HepG2 (cell line): Measurements from ENCODE around the gene OGFR. TPM values are rescaled to one million over a fixed set of nuclear protein-coding genes. Genes with fewer than 3 reads are reported as not detected.

Experiments used
- AGO2 ChIP-seq: fragments of 200-400 bp; formaldehyde crosslinking; optimal IDR thresholded peaks from 2 replicates; pipeline ENCODE3; 2017; ENCODE audit warnings: mild to moderate bottlenecking, low read depth, low read length, moderate library complexity
- ELF3 ChIP-seq: IDR thresholded peaks from 2 replicates; pipeline ENCODE4 v1.6.1; 2016; ENCODE audit warnings: missing genetic modification reagents, missing compliant biosample characterization
- GTF3A ChIP-seq: sonication (generic); formaldehyde crosslinking; conservative IDR thresholded peaks from 2 replicates; pipeline ENCODE4 v1.4.0; 2020; ENCODE audit warnings: mild to moderate bottlenecking, missing genetic modification reagents
- KAT8 ChIP-seq: IDR thresholded peaks from 2 replicates; pipeline ENCODE4 v1.6.1; 2016; ENCODE audit warnings: missing genetic modification reagents, missing compliant biosample characterization
- KDM2A ChIP-seq: sonication (generic); formaldehyde crosslinking; IDR thresholded peaks from 2 replicates; pipeline ENCODE4 v1.4.0; 2020; ENCODE audit warnings: low read depth, missing genetic modification reagents, borderline replicate concordance
- MEF2D ChIP-seq: sonication (generic); formaldehyde crosslinking; IDR thresholded peaks from 2 replicates; pipeline ENCODE4 v1.5.1; 2020; ENCODE audit warnings: mild to moderate bottlenecking, missing genetic modification reagents
- NCOA2 ChIP-seq: sonication (generic); formaldehyde crosslinking; IDR thresholded peaks from 2 replicates; pipeline ENCODE4 v1.8.0; 2022; ENCODE audit warnings: inconsistent platforms
- NFYC ChIP-seq: IDR thresholded peaks from 2 replicates; pipeline ENCODE4 v1.6.1; 2016; ENCODE audit warnings: missing genetic modification reagents, missing compliant biosample characterization
- NR2F6 ChIP-seq, 2 experiments: IDR thresholded peaks; 2 replicates each; pipeline ENCODE4 v1.6.1; 2016; ENCODE audit warnings: antibody characterized with exemption in 1 of 2, mild to moderate bottlenecking in 1 of 2
- SALL1 ChIP-seq: sonication (generic); formaldehyde crosslinking; IDR thresholded peaks from 2 replicates; pipeline ENCODE4 v1.8.0; 2022; ENCODE audit warnings: mild to moderate bottlenecking, missing genetic modification reagents
- SMAD1 ChIP-seq: sonication (generic); formaldehyde crosslinking; IDR thresholded peaks from 2 replicates; pipeline ENCODE4 v1.4.0; 2020; ENCODE audit warnings: missing genetic modification reagents, low read depth, mild to moderate bottlenecking, borderline replicate concordance
- SMARCC2 ChIP-seq: fragments of 450-650 bp; IDR thresholded peaks from 2 replicates; pipeline ENCODE4 v1.6.1; 2017; ENCODE audit warnings: antibody characterized with exemption, mild to moderate bottlenecking
- SNAI1 ChIP-seq: sonication (generic); formaldehyde crosslinking; IDR thresholded peaks from 2 replicates; pipeline ENCODE4 v1.5.0; 2020; ENCODE audit warnings: mild to moderate bottlenecking, missing genetic modification reagents, borderline replicate concordance
- TBL1XR1 ChIP-seq: fragments of 150-350 bp; IDR thresholded peaks from 2 replicates; pipeline ENCODE4 v1.6.1; 2014; ENCODE audit warnings: borderline replicate concordance, low read length; ENCODE audit not compliant: partially characterized antibody
- ZBTB1 ChIP-seq: sonication (generic); formaldehyde crosslinking; IDR thresholded peaks from 2 replicates; pipeline ENCODE4 v1.4.0; 2020; ENCODE audit warnings: missing genetic modification reagents, borderline replicate concordance
- ZC3H13 ChIP-seq: sonication (generic); formaldehyde crosslinking; IDR thresholded peaks from 2 replicates; pipeline ENCODE4 v1.8.1; 2023; ENCODE audit warnings: mild to moderate bottlenecking, missing genetic modification reagents, moderate library complexity
- ZFY ChIP-seq: sonication (generic); formaldehyde crosslinking; IDR thresholded peaks from 2 replicates; pipeline ENCODE4 v1.4.0; 2020; ENCODE audit warnings: missing genetic modification reagents
- ZNF143 ChIP-seq: sonication (generic); formaldehyde crosslinking; IDR thresholded peaks from 2 replicates; pipeline ENCODE4 v1.4.0; 2020; ENCODE audit warnings: missing genetic modification reagents
- ZNF207 ChIP-seq: fragments of 450-650 bp; IDR thresholded peaks from 2 replicates; pipeline ENCODE4 v1.6.1; 2016; ENCODE audit warnings: antibody characterized with exemption, borderline replicate concordance
- ZNF24 ChIP-seq: fragments of 450-650 bp; IDR thresholded peaks from 2 replicates; pipeline ENCODE4 v1.6.1; 2017; ENCODE audit warnings: antibody characterized with exemption, mild to moderate bottlenecking
- ZNF761 ChIP-seq: sonication (generic); formaldehyde crosslinking; conservative IDR thresholded peaks from 2 replicates; pipeline ENCODE4 v1.4.0; 2020; ENCODE audit warnings: mild to moderate bottlenecking, missing genetic modification reagents
- polyA plus RNA-seq, 8 experiments: library from polyadenylated mRNA; depleted of rRNA in 3 of 8; stranded (reverse) in 7 of 8; unstranded in 1 of 8; fragments of >200 nt; fragmentation: Illumina TruSeq in 4 of 8; extraction: Trizol in 4 of 8; gene quantifications; 2 replicates each; pipeline versions ENCODE4 v1.2.1 to v1.2.3, GENCODE V29; 2011 to 2016; ENCODE audit warnings: low read depth in 4 of 8, missing spikeins in 1 of 8, mixed read lengths in 1 of 8; ENCODE audit not compliant: insufficient read depth in 1 of 8
- total RNA-seq, 5 experiments: library from RNA; depleted of rRNA; stranded (reverse); fragments of >200 nt; fragmentation: Illumina TruSeq; extraction: Trizol; gene quantifications; 2 replicates each; pipeline ENCODE4 v1.2.3, GENCODE V29; 2016; ENCODE audit warnings: low read depth in 1 of 5
- TF ChIP-seq, protein P1 (sequence below): sonication (generic); formaldehyde crosslinking; IDR thresholded peaks from 2 replicates; pipeline ENCODE4 v1.5.0; 2020; ENCODE audit warnings: mild to moderate bottlenecking, missing genetic modification reagents
- TF ChIP-seq, protein P2 (sequence below): sonication (generic); formaldehyde crosslinking; conservative IDR thresholded peaks from 2 replicates; pipeline ENCODE4 v1.8.0; 2022; ENCODE audit warnings: low read depth, missing genetic modification reagents
- TF ChIP-seq, protein P3 (sequence below): sonication (generic); formaldehyde crosslinking; IDR thresholded peaks from 2 replicates; pipeline ENCODE4 v1.5.1; 2020; ENCODE audit warnings: mild to moderate bottlenecking, moderate library complexity, missing genetic modification reagents
- TF ChIP-seq, protein P4 (sequence below): sonication (generic); formaldehyde crosslinking; IDR thresholded peaks from 2 replicates; pipeline ENCODE4 v1.9.0; 2021; ENCODE audit warnings: missing genetic modification reagents, borderline replicate concordance

Gene OGFR
- total and polyA plus RNA-seq, 2 of the 13 experiments (the other 11 are each of a cell fraction or from before 2014, with no cell fraction given) = 47.7 to 81.8 TPM

DNA sequence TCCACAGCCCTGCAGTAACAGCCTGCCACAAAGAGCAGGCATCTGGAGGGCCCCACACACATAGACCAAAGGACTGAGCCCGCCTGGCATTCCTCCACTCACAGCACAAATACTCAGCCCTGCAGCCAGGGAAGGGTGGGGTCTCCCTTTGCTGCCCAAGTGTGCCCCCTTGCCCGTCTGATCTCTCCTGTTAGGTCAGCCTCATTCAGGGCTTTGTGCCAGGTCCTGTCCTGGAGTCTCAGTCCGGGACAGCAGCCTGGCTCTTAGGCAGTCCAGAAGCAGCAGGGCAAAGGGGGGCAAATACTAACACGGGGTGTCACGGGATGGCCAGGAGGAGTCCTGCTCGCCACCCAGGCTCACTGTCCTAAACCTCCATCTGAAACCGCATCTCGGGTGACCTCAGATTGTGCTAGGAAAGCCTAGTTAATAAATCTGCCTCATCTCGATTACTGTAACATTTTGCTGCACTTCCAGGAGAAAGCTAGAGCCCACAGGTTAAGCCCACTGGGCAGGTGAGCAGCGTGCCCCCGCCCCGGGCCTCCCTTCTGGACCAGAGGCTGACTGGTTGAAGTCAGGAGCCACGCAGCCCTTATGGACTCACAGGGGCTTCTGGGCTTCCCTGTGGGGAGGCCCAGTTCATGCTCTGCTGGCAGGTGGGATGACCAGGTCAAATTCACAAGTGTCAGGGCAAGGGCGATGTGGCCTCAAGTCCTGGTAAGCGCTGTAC, 3.2 kb upstream of the OGFR start (continued):
- TF ChIP-seq, protein P1, sequence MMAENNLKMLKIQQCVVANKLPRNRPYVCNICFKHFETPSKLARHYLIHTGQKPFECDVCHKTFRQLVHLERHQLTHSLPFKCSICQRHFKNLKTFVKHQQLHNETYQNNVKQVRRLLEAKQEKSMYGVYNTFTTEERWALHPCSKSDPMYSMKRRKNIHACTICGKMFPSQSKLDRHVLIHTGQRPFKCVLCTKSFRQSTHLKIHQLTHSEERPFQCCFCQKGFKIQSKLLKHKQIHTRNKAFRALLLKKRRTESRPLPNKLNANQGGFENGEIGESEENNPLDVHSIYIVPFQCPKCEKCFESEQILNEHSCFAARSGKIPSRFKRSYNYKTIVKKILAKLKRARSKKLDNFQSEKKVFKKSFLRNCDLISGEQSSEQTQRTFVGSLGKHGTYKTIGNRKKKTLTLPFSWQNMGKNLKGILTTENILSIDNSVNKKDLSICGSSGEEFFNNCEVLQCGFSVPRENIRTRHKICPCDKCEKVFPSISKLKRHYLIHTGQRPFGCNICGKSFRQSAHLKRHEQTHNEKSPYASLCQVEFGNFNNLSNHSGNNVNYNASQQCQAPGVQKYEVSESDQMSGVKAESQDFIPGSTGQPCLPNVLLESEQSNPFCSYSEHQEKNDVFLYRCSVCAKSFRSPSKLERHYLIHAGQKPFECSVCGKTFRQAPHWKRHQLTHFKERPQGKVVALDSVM (CRISPR knock-in tag) = no peak
- TF ChIP-seq, protein P2, sequence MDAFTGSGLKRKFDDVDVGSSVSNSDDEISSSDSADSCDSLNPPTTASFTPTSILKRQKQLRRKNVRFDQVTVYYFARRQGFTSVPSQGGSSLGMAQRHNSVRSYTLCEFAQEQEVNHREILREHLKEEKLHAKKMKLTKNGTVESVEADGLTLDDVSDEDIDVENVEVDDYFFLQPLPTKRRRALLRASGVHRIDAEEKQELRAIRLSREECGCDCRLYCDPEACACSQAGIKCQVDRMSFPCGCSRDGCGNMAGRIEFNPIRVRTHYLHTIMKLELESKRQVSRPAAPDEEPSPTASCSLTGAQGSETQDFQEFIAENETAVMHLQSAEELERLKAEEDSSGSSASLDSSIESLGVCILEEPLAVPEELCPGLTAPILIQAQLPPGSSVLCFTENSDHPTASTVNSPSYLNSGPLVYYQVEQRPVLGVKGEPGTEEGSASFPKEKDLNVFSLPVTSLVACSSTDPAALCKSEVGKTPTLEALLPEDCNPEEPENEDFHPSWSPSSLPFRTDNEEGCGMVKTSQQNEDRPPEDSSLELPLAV (CRISPR knock-in tag) = 0 out of 2 replicates have a peak, but pooled peaks have one; percentile 45
- TF ChIP-seq SALL1 (CRISPR knock-in tag) (peak; percentile 8; the same call in 1 of the 2 replicates), SMAD1 (CRISPR knock-in tag) (peak; percentile 52; the same call in 1 of the 2 replicates), ZNF143 (CRISPR knock-in tag) (no peak), ZNF761 (CRISPR knock-in tag) (0 out of 2 replicates have a peak, but pooled peaks have one; percentile 36), MEF2D (no peak), ELF3 (CRISPR knock-in tag) (no peak), ZC3H13 (CRISPR knock-in tag) (peak; percentile 9; the same call in 1 of the 2 replicates), SMARCC2 (no peak), NFYC (no peak), SNAI1 (CRISPR knock-in tag) (no peak), KAT8 (CRISPR knock-in tag) (no peak), NR2F6 (IDR thresholded peaks at IDR 0.05) (no peak), NR2F6 (CRISPR knock-in tag; IDR thresholded peaks at IDR 0.05) (no peak), ZNF207 (no peak), KDM2A (0 out of 2 replicates have a peak, but pooled peaks have one; percentile 19), TBL1XR1 (no peak), GTF3A (CRISPR knock-in tag) (0 out of 2 replicates have a peak, but pooled peaks have one; percentile 43), AGO2 (peak; percentile 88), ZFY (CRISPR knock-in tag) (peak; percentile 25; the same call in 1 of the 2 replicates), ZNF24 (no peak), NCOA2 (CRISPR knock-in tag) (no peak), ZBTB1 (CRISPR knock-in tag) (no peak)
- TF ChIP-seq, protein P3, sequence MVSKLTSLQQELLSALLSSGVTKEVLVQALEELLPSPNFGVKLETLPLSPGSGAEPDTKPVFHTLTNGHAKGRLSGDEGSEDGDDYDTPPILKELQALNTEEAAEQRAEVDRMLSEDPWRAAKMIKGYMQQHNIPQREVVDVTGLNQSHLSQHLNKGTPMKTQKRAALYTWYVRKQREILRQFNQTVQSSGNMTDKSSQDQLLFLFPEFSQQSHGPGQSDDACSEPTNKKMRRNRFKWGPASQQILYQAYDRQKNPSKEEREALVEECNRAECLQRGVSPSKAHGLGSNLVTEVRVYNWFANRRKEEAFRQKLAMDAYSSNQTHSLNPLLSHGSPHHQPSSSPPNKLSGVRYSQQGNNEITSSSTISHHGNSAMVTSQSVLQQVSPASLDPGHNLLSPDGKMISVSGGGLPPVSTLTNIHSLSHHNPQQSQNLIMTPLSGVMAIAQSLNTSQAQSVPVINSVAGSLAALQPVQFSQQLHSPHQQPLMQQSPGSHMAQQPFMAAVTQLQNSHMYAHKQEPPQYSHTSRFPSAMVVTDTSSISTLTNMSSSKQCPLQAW (CRISPR knock-in tag) = peak; percentile 32; the same call in 1 of the 2 replicates
- TF ChIP-seq, protein P4, sequence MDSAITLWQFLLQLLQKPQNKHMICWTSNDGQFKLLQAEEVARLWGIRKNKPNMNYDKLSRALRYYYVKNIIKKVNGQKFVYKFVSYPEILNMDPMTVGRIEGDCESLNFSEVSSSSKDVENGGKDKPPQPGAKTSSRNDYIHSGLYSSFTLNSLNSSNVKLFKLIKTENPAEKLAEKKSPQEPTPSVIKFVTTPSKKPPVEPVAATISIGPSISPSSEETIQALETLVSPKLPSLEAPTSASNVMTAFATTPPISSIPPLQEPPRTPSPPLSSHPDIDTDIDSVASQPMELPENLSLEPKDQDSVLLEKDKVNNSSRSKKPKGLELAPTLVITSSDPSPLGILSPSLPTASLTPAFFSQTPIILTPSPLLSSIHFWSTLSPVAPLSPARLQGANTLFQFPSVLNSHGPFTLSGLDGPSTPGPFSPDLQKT (CRISPR knock-in tag) = no peak
